B cell (primary cell): ENCODE measurements around the gene PHF23. TPM values are rescaled to one million over a fixed set of nuclear protein-coding genes. Genes with fewer than 3 reads are reported as not detected.

Source experiments
- ATAC-seq: fragments of 200-7000 bp; cut with Tn5 transposase; one replicate; pipeline ENCODE4 v1.10.0; 2021; ENCODE audit warnings: low read depth, mild to moderate bottlenecking, moderate number of reproducible peaks, moderate library complexity
- CTCF ChIA-PET: fragments of 350-600 bp; sonication (Branson Sonifier 250); formaldehyde crosslinking; loops from one replicate; lab custom pipeline; 2021; ENCODE audit warnings: antibody characterized with exemption, inconsistent platforms; lab: Charles Lee
- POLR2A ChIA-PET: fragments of 350-600 bp; sonication (Branson Sonifier 250); formaldehyde crosslinking; loops from one replicate; lab custom pipeline; 2021; ENCODE audit warnings: antibody characterized with exemption; lab: Charles Lee
- DNase-seq: peaks from one replicate; pipeline ENCODE4 v3.0.0; 2013
- H2AFZ ChIP-seq: 2 replicates; pipeline ENCODE4 v1.6.1; 2012; ENCODE audit warnings: mild to moderate bottlenecking, low read depth, low read length; ENCODE audit not compliant: insufficient read depth, poor library complexity, severe bottlenecking
- H3K27ac ChIP-seq, 2 donors: 1 replicate in 1 of 2; 2 replicates in 1 of 2; pipeline ENCODE4 v1.5.1; 2012 to 2013; ENCODE audit warnings: low read length in 2 of 2, mild to moderate bottlenecking in 2 of 2, moderate library complexity in 1 of 2
- H3K27me3 ChIP-seq, 4 experiments: fragments of 200-600 bp in 1 of 4; sonication (generic) in 1 of 4; replicated peaks in 1 of 4; 1 replicate in 2 of 4; 2 replicates in 2 of 4; pipeline versions ENCODE4 v1.6.1 to v1.7.0; 2013 to 2016; ENCODE audit warnings: low read length in 3 of 4, mild to moderate bottlenecking in 2 of 4, mixed read lengths in 1 of 4, moderate library complexity in 1 of 4; ENCODE audit not compliant: insufficient read depth in 4 of 4, control insufficient read depth in 3 of 4; ENCODE audit errors: control extremely low read depth in 1 of 4
- H3K36me3 ChIP-seq, 2 experiments: replicated peaks in 1 of 2; 1 replicate in 1 of 2; 2 replicates in 1 of 2; pipeline versions ENCODE4 v1.6.1 to v1.7.1; 2013; ENCODE audit warnings: low read length in 1 of 2; ENCODE audit not compliant: insufficient read depth in 2 of 2, control insufficient read depth in 1 of 2; ENCODE audit errors: control extremely low read depth in 1 of 2, extremely low read depth in 1 of 2
- H3K4me1 ChIP-seq, 2 donors: fragments of 200-600 bp in 1 of 2; sonication (generic) in 1 of 2; 1 replicate in 1 of 2; 2 replicates in 1 of 2; pipeline versions ENCODE4 v1.5.1 to v1.6.1; 2013 to 2017; ENCODE audit warnings: low read length in 2 of 2; ENCODE audit not compliant: control insufficient read depth in 2 of 2, insufficient read depth in 2 of 2
- H3K4me2 ChIP-seq: replicated peaks from 2 replicates; pipeline ENCODE3; 2012; ENCODE audit warnings: mild to moderate bottlenecking, low read depth, low read length; ENCODE audit not compliant: poor library complexity, severe bottlenecking
- H3K4me3 ChIP-seq, 5 experiments: fragments of 200-600 bp in 1 of 5; sonication (generic) in 1 of 5; 1 replicate in 3 of 5; 2 replicates in 2 of 5; pipeline versions ENCODE4 v1.5.1 to v1.7.0; 2011 to 2016; ENCODE audit warnings: low read length in 4 of 5, mild to moderate bottlenecking in 4 of 5, low read depth in 2 of 5, control low read depth in 1 of 5, moderate library complexity in 1 of 5; ENCODE audit not compliant: insufficient read depth in 1 of 5; ENCODE audit errors: control extremely low read depth in 1 of 5, extremely low read depth in 1 of 5
- H3K79me2 ChIP-seq: fragments of 200-600 bp; sonication (generic); one replicate; pipeline ENCODE4 v1.6.0; 2016; ENCODE audit warnings: low read length; ENCODE audit not compliant: control insufficient read depth, insufficient read depth
- H3K9ac ChIP-seq: fragments of 200-600 bp; sonication (generic); 2 replicates; pipeline ENCODE4 v1.6.1; 2017; ENCODE audit warnings: mild to moderate bottlenecking, low read length, moderate library complexity
- H3K9me3 ChIP-seq, 3 donors: one replicate each; pipeline versions ENCODE4 v1.6.1 to v1.7.1; 2013; ENCODE audit warnings: low read length in 2 of 3; ENCODE audit not compliant: control insufficient read depth in 2 of 3, insufficient read depth in 1 of 3; ENCODE audit errors: control extremely low read depth in 1 of 3
- H4K20me1 ChIP-seq: 2 replicates; pipeline ENCODE4 v1.6.0; 2012; ENCODE audit warnings: mild to moderate bottlenecking, low read length; ENCODE audit not compliant: insufficient read depth, control insufficient read depth, poor library complexity, severe bottlenecking
- H3K27ac Mint-ChIP-seq: one replicate; pipeline ENCODE4 v1.8.0; 2021; ENCODE audit warnings: mixed read lengths
- H3K27me3 Mint-ChIP-seq: one replicate; pipeline ENCODE4 v1.8.0; 2021; ENCODE audit warnings: mixed read lengths
- H3K4me1 Mint-ChIP-seq: one replicate; pipeline ENCODE4 v1.8.0; 2021; ENCODE audit warnings: mixed read lengths
- H3K4me3 Mint-ChIP-seq: one replicate; pipeline ENCODE4 v1.8.0; 2021; ENCODE audit warnings: mixed read lengths
- H3K9me3 Mint-ChIP-seq: one replicate; pipeline ENCODE4 v1.8.0; 2022; ENCODE audit warnings: mixed read lengths; ENCODE audit not compliant: insufficient read depth
- CTCF ChIP-seq: fragments of 200-600 bp; IDR thresholded peaks from one replicate; pipeline ENCODE4 v1.8.0; 2022; ENCODE audit warnings: antibody characterized with exemption, mild to moderate bottlenecking
- EZH2 ChIP-seq: IDR thresholded peaks from 2 replicates; pipeline ENCODE4 v1.6.1; 2012; ENCODE audit warnings: borderline replicate concordance, low read depth, mild to moderate bottlenecking, moderate library complexity, low read length; ENCODE audit not compliant: insufficient read depth, poor library complexity, severe bottlenecking
- WGBS: methylation state at CpG from one replicate; pipeline ENCODE4 v1.1.5; 2013; ENCODE audit warnings: missing lambda C conversion rate; ENCODE audit not compliant: insufficient coverage; 5-methylcytosine and 5-hydroxymethylcytosine counted together
- intact Hi-C: fragments of 100-400 bp; cut with micrococcal nuclease; formaldehyde crosslinking; loops from one replicate; pipeline ENCODE4 v1.10.0; 2022
- polyA plus RNA-seq: library from polyadenylated mRNA; depleted of rRNA; stranded (reverse); fragments of >200 nt; gene quantifications from 2 replicates; pipeline ENCODE4 v1.2.3, GENCODE V29; 2012
- total RNA-seq, 2 donors: library from RNA; stranded (reverse); fragments of 120-200 nt in 1 of 2; gene quantifications; 1 replicate in 1 of 2; 2 replicates in 1 of 2; pipeline versions ENCODE4 v1.2.3 to v1.2.4, GENCODE V29; 2013 to 2022

The PHF23 gene
- total and polyA plus RNA-seq, 2 donors (not counting 1 experiment from before 2014, with no cell fraction given), result 17.6 to 42.3 TPM

GRCh38 chr17:7251661-7252175 is 12.5 kb upstream of the PHF23 start, which contains the start of gene CTDNEP1:
CTDNEP1 (minus strand) TSS chr17:7251734; CDS start chr17:7251296, 438 bp downstream.
- Histone ChIP-seq H3K9ac (peak within 1 kb of the TSS; percentile 94), H3K36me3 (peaks cover 8 to 31% of the 10 kb centered on the region in 2 experiments), H3K4me1 (peaks cover 30 to 33% of the 10 kb centered on the region in 2 donors), H3K4me2 (peak within 1 kb of the TSS; percentile 99), H3K27ac (peak within 1 kb of the TSS; percentile 98 to 100), H3K9me3 (no peaks in the 10 kb centered on the region), H2AFZ (peak within 1 kb of the TSS; percentile 86), H3K4me3 (peak within 1 kb of the TSS; percentile 69 to 90 (median 78)), H4K20me1 (peaks cover 14% of the 10 kb centered on the region), H3K79me2 (peaks cover 59% of the 10 kb centered on the region), H3K27me3 (no peaks in the 10 kb centered on the region)
- Mint-ChIP-seq H3K4me3 (peak within 1 kb of the TSS; percentile 98), H3K27ac (peak within 1 kb of the TSS; percentile 100), H3K27me3 (no peaks in the 10 kb centered on the region), H3K9me3 (no peaks in the 10 kb centered on the region), H3K4me1 (peaks cover 44% of the 10 kb centered on the region)
- intact Hi-C loops, result loop anchor here (1.0 to 5.0 kb wide), 10 partner anchors 37 to 606 kb away; partner anchors contain the start of genes CYB5D1, EIF5A, NAA38 and NEURL4
- POLR2A ChIA-PET, result interaction anchor here (0.5 to 3.6 kb wide), 9 partner anchors 9 to 945 kb away, joined by 3 to 26 read pairs (median 3); partner anchors contain the start of genes ACADVL, ACAP1, DLG4 and GABARAP
- no peak for TF ChIP-seq EZH2
- no peak for TF ChIP-seq CTCF
- WGBS, result 1% methylated on average over 35 of the region's 41 CpGs
- DNase-seq (no peak), ATAC-seq (peak; percentile 81)
- CTCF ChIA-PET, result interaction anchor here (0.8 to 1.6 kb wide), 4 partner anchors 10 to 44 kb away, joined by 3 to 6 read pairs (median 4); partner anchors contain the start of genes GABARAP and PHF23
